IMR-90 (cell line): ENCODE measurements around the gene BTBD2. TPM values are rescaled to one million over a fixed set of nuclear protein-coding genes. Genes with fewer than 3 reads are reported as not detected.

ENCODE experiments used
- ATAC-seq: fragments of 200-7000 bp; cut with Tn5 transposase; 2 replicates; pipeline ENCODE4 v1.9.1; 2020; ENCODE audit warnings: low read depth, mild to moderate bottlenecking, moderate library complexity
- BruUV-seq: library from RNA; stranded (reverse); fragments of 400-500 nt; replicated peaks from 2 replicates; lab custom pipeline; 2021; lab: Mats Ljungman, UMichigan
- CTCF ChIA-PET: fragments of 300-600 bp; formaldehyde crosslinking; extraction: SDS; loops from one replicate; lab custom pipeline; 2021; ENCODE audit warnings: antibody characterized with exemption; lab: Yijun Ruan, JAX
- POLR2A ChIA-PET: fragments of 300-600 bp; sonication (Branson Sonifier 250); formaldehyde crosslinking; loops from one replicate; lab custom pipeline; 2022; ENCODE audit warnings: antibody characterized with exemption; ENCODE audit not compliant: unreplicated experiment; lab: Charles Lee
- DNase-seq: peaks from one replicate; pipeline ENCODE4 v3.0.0; 2013
- H2AFZ ChIP-seq: replicated peaks from 2 replicates; pipeline ENCODE3; 2013; ENCODE audit warnings: low read length, mild to moderate bottlenecking; ENCODE audit not compliant: poor library complexity
- H2AK5ac ChIP-seq: 2 replicates; pipeline ENCODE4 v1.6.1; 2013; ENCODE audit warnings: low read depth, low read length, inconsistent platforms
- H2AK9ac ChIP-seq: replicated peaks from 2 replicates; pipeline ENCODE3; 2013; ENCODE audit warnings: mild to moderate bottlenecking, low read depth, low read length, moderate library complexity; ENCODE audit not compliant: poor library complexity
- H2BK120ac ChIP-seq: 2 replicates; pipeline ENCODE4 v1.6.1; 2013; ENCODE audit warnings: low read depth, low read length, inconsistent platforms
- H2BK15ac ChIP-seq: 3 replicates; pipeline ENCODE4 v1.6.1; 2013; ENCODE audit warnings: low read depth, low read length, inconsistent platforms
- H2BK20ac ChIP-seq: 2 replicates; pipeline ENCODE4 v1.6.1; 2013; ENCODE audit warnings: low read depth, mild to moderate bottlenecking, inconsistent platforms, low read length, moderate library complexity
- H2BK5ac ChIP-seq: 2 replicates; pipeline ENCODE4 v1.6.1; 2013; ENCODE audit warnings: mild to moderate bottlenecking, low read depth, low read length, inconsistent platforms; ENCODE audit not compliant: poor library complexity, severe bottlenecking
- H3K14ac ChIP-seq: replicated peaks from 2 replicates; pipeline ENCODE4 v1.6.1; 2013; ENCODE audit warnings: low read depth, low read length, inconsistent platforms
- H3K18ac ChIP-seq: 2 replicates; pipeline ENCODE4 v1.6.1; 2013; ENCODE audit warnings: low read depth, low read length, control low read depth
- H3K23ac ChIP-seq: 2 replicates; pipeline ENCODE4 v1.6.1; 2013; ENCODE audit warnings: low read depth, low read length, inconsistent platforms
- H3K27ac ChIP-seq: 2 replicates; pipeline ENCODE4 v1.5.1; 2013; ENCODE audit warnings: mild to moderate bottlenecking, control low read depth, low read length; ENCODE audit not compliant: insufficient read depth
- H3K27me3 ChIP-seq: 2 replicates; pipeline ENCODE4 v1.6.1; 2013; ENCODE audit warnings: low read length; ENCODE audit not compliant: control insufficient read depth, insufficient read depth
- H3K36me3 ChIP-seq: 2 replicates; pipeline ENCODE4 v1.6.1; 2013; ENCODE audit warnings: low read length, mixed read lengths; ENCODE audit not compliant: control insufficient read depth, insufficient read depth
- H3K4ac ChIP-seq: 2 replicates; pipeline ENCODE4 v1.6.1; 2013; ENCODE audit warnings: low read depth, low read length, inconsistent platforms
- H3K4me1 ChIP-seq: 2 replicates; pipeline ENCODE4 v1.6.1; 2013; ENCODE audit warnings: low read length, mixed read lengths; ENCODE audit not compliant: control insufficient read depth, insufficient read depth
- H3K4me2 ChIP-seq: 2 replicates; pipeline ENCODE4 v1.6.1; 2013; ENCODE audit warnings: low read depth, mild to moderate bottlenecking, control low read depth, low read length, moderate library complexity
- H3K4me3 ChIP-seq: 2 replicates; pipeline ENCODE4 v1.5.1; 2013; ENCODE audit warnings: low read depth, mild to moderate bottlenecking, control low read depth, low read length, moderate library complexity; ENCODE audit not compliant: insufficient read depth
- H3K56ac ChIP-seq: 2 replicates; pipeline ENCODE4 v1.6.1; 2013; ENCODE audit warnings: low read length, inconsistent platforms; ENCODE audit not compliant: insufficient read depth; ENCODE audit errors: extremely low read depth
- H3K79me1 ChIP-seq, 2 experiments: 2 replicates each; pipeline ENCODE4 v1.6.1; 2013; ENCODE audit warnings: low read length in 2 of 2, inconsistent platforms in 1 of 2, low read depth in 1 of 2
- H3K9ac ChIP-seq: 2 replicates; pipeline ENCODE4 v1.6.1; 2013; ENCODE audit warnings: low read depth, low read length, control low read depth
- H3K9me1 ChIP-seq: 2 replicates; pipeline ENCODE4 v1.6.1; 2013; ENCODE audit warnings: low read length, inconsistent platforms; ENCODE audit not compliant: insufficient read depth
- H3K9me3 ChIP-seq: 2 replicates; pipeline ENCODE4 v1.6.1; 2013; ENCODE audit warnings: low read length; ENCODE audit not compliant: control insufficient read depth, insufficient read depth
- H4K20me1 ChIP-seq: 2 replicates; pipeline ENCODE4 v1.6.1; 2013; ENCODE audit warnings: low read length, inconsistent platforms; ENCODE audit not compliant: insufficient read depth
- H4K5ac ChIP-seq: 2 replicates; pipeline ENCODE4 v1.6.1; 2013; ENCODE audit warnings: mild to moderate bottlenecking, low read depth, low read length, control low read depth
- H4K8ac ChIP-seq, 2 experiments: 2 replicates each; pipeline ENCODE4 v1.6.1; 2013; ENCODE audit warnings: low read depth in 2 of 2, low read length in 2 of 2, control low read depth in 1 of 2, inconsistent platforms in 1 of 2
- H4K91ac ChIP-seq: 2 replicates; pipeline ENCODE4 v1.6.1; 2013; ENCODE audit warnings: low read depth, low read length, inconsistent platforms; ENCODE audit not compliant: insufficient read depth
- BHLHE40 ChIP-seq: fragments of 150-350 bp; IDR thresholded peaks from 2 replicates; pipeline ENCODE4 v1.6.1; 2016; ENCODE audit warnings: mild to moderate bottlenecking, low read depth, low read length
- CHD1 ChIP-seq: IDR thresholded peaks from 2 replicates; pipeline ENCODE4 v1.6.1; 2012; ENCODE audit warnings: low read depth, low read length, improper control_type of control experiment
- ELK1 ChIP-seq: fragments of 150-350 bp; IDR thresholded peaks from 2 replicates; pipeline ENCODE4 v1.6.1; 2016; ENCODE audit warnings: low read depth, mild to moderate bottlenecking, low read length, moderate library complexity, borderline replicate concordance
- FOS ChIP-seq: fragments of 150-350 bp; IDR thresholded peaks from 2 replicates; pipeline ENCODE4 v1.6.1; 2016; ENCODE audit warnings: low read depth, low read length
- MXI1 ChIP-seq: IDR thresholded peaks from 2 replicates; pipeline ENCODE4 v1.6.1; 2012; ENCODE audit warnings: low read depth, mild to moderate bottlenecking, low read length, moderate library complexity, borderline replicate concordance
- NFE2L2 ChIP-seq: fragments of 150-350 bp; IDR thresholded peaks from 2 replicates; pipeline ENCODE4 v1.6.1; 2016; ENCODE audit warnings: low read depth, mild to moderate bottlenecking, low read length
- POLR2A ChIP-seq: IDR thresholded peaks from 2 replicates; pipeline ENCODE4 v1.6.1; 2012; ENCODE audit warnings: mild to moderate bottlenecking, low read depth, low read length
- RAD21 ChIP-seq: IDR thresholded peaks from 2 replicates; pipeline ENCODE4 v1.6.1; 2012; ENCODE audit warnings: low read length, improper control_type of control experiment
- RCOR1 ChIP-seq: IDR thresholded peaks from 2 replicates; pipeline ENCODE4 v1.6.1; 2012; ENCODE audit warnings: mild to moderate bottlenecking, low read length, improper control_type of control experiment; ENCODE audit not compliant: insufficient replicate concordance
- RFX5 ChIP-seq: IDR thresholded peaks from 2 replicates; pipeline ENCODE4 v1.8.0; 2012; ENCODE audit warnings: low read depth, mild to moderate bottlenecking, low read length, moderate library complexity
- SMC3 ChIP-seq: fragments of 150-350 bp; IDR thresholded peaks from 2 replicates; pipeline ENCODE4 v1.6.1; 2016; ENCODE audit warnings: low read depth, mild to moderate bottlenecking, antibody characterized with exemption, low read length, moderate library complexity
- USF2 ChIP-seq: fragments of 150-350 bp; IDR thresholded peaks from 2 replicates; pipeline ENCODE4 v1.6.1; 2017; ENCODE audit warnings: mild to moderate bottlenecking, antibody characterized with exemption, low read length, low read depth
- WGBS, 2 experiments: methylation state at CpG; one replicate each; pipeline versions ENCODE4 v1.1.5 to v1.1.7; 2013; ENCODE audit warnings: missing lambda C conversion rate in 2 of 2; ENCODE audit not compliant: insufficient read length in 1 of 2; ENCODE audit errors: extremely low coverage in 2 of 2; 5-methylcytosine and 5-hydroxymethylcytosine counted together
- dilution Hi-C: fragments of 300-500 bp; cut with HindIII; formaldehyde crosslinking; loops from one replicate; pipeline ENCODE4 v1.14.3; 2018; ENCODE audit warnings: low sequenced_read_pairs; ENCODE audit not compliant: unreplicated experiment
- in situ Hi-C: fragments of 300-500 bp; cut with MboI; formaldehyde crosslinking; loops from 3 replicates; pipeline ENCODE4 v1.14.3; 2019; ENCODE audit warnings: low sequenced_read_pairs, inconsistent platforms, mixed read lengths
- intact Hi-C: fragments of 100-400 bp; cut with micrococcal nuclease; formaldehyde crosslinking; loops from 2 replicates; pipeline ENCODE4 v1.10.0; 2022
- polyA plus RNA-seq, 3 experiments: library from polyadenylated mRNA; depleted of rRNA; stranded (reverse); fragments of >200 nt; gene quantifications; 2 replicates each; pipeline ENCODE4 v1.2.3, GENCODE V29; 2012; ENCODE audit warnings: low replicate concordance in 1 of 3
- total RNA-seq: library from RNA; depleted of rRNA; stranded (reverse); fragments of >200 nt; gene quantifications from 2 replicates; pipeline ENCODE4 v1.2.3, GENCODE V29; 2012

The BTBD2 gene
- total and polyA plus RNA-seq, 2 of the 4 experiments (the other 2 are of a cell fraction), result 24.4 to 65.7 TPM

- Histone ChIP-seq H3K9ac (no peak overlapping the region), H2BK15ac (no peak overlapping the region), H2BK120ac (no peak overlapping the region), H2AK9ac (no peak overlapping the region), H3K56ac (no peak overlapping the region), H4K91ac (no peak overlapping the region), H3K23ac (no peak overlapping the region), H4K5ac (no peak overlapping the region), H3K4me2 (no peak overlapping the region), H3K27me3 (no peaks in the 10 kb centered on the region), H4K20me1 (peaks cover 88% of the 10 kb centered on the region), H4K8ac (no peak overlapping the region), H3K9me1 (peaks cover 2% of the 10 kb centered on the region; the same call in 1 of the 2 replicates), H3K27ac (no peak overlapping the region), H3K14ac (no peak overlapping the region), H3K79me1 (peaks cover 5 to 66% of the 10 kb centered on the region in 2 experiments; a peak in 2 of 4 replicates), H2AK5ac (no peak overlapping the region), H3K4me1 (peaks cover 7% of the 10 kb centered on the region), H3K9me3 (no peaks in the 10 kb centered on the region), H3K4ac (no peak overlapping the region), H3K36me3 (peaks cover 13% of the 10 kb centered on the region; the same call in 1 of the 2 replicates), H2AFZ (no peak overlapping the region), H3K4me3 (no peak overlapping the region), H2BK20ac (no peak overlapping the region), H3K18ac (no peak overlapping the region), H2BK5ac (no peak overlapping the region)
- no peak for ATAC-seq
- ChIA-PET POLR2A (no interaction called here), CTCF (no interaction called here)
- intact Hi-C loops (no loop called here), in situ Hi-C loops (no loop called here), dilution Hi-C loops (no loop called here)
- WGBS, 2 experiments, result 89% methylated on average over 16 of the region's 34 CpGs; no CpG with 5 or more reads in 1 of the 2 experiments
- no peak for TF ChIP-seq BHLHE40
- no peak for TF ChIP-seq RCOR1
- TF ChIP-seq POLR2A, result no peak
- TF ChIP-seq NFE2L2, result no peak
- no peak for TF ChIP-seq ELK1
- no peak for TF ChIP-seq CHD1
- TF ChIP-seq SMC3, result no peak
- TF ChIP-seq RAD21, result no peak
- TF ChIP-seq USF2, result no peak
- no peak for TF ChIP-seq FOS
- TF ChIP-seq RFX5, result no peak
- TF ChIP-seq MXI1, result no peak
- no TSS peak for BruUV-seq
- no peak for DNase-seq
Observed at GRCh38 chr19:1947651-1948209, 67.8 kb downstream of the BTBD2 start.
